Measurements from ENCODE around the gene CGB1.
A peak's percentile ranks its signal among the peaks of the same experiment; 100 is the strongest.
"Not testable (repeated sequence)": the region's sequence is repeated elsewhere in the genome, so short reads cannot be mapped to it uniquely, and the experiment has no call there.

Gene CGB1

GRCh38 chr19:49036815-49037214 lies at the start of gene CGB1:
Gene CGB1 (minus strand): TSS chr19:49036895. CDS start chr19:49036711, 184 bp downstream.
- not testable (repeated sequence) for DNase-seq

- no peak for DNase-seq
These were observed 49.6 kb upstream of the CGB1 start for GRCh38 chr19:49086296-49086695.

- DNase-seq, result no peak
These were observed 49.2 kb upstream of the CGB1 start for GRCh38 chr19:49085868-49086232.

GRCh38 chr19:49085020-49085867 lies 48.5 kb upstream of the CGB1 start, which contains the start of gene SNRNP70:
Gene SNRNP70 (plus strand): TSS chr19:49085451. CDS start chr19:49086415, 964 bp downstream.
- peak; percentile 98 for DNase-seq

GRCh38 chr19:49084206-49085019 lies 47.7 kb upstream of the CGB1 start:
- DNase-seq, result no peak

GRCh38 chr19:49081273-49081672 lies 44.6 kb upstream of the CGB1 start:
- DNase-seq, result no peak

- no peak for DNase-seq
These were observed 43.7 kb upstream of the CGB1 start for GRCh38 chr19:49080392-49080791.

- DNase-seq, result not testable (repeated sequence)
These were observed 38.2 kb upstream of the CGB1 start for GRCh38 chr19:49074869-49075268.

GRCh38 chr19:49073514-49074378 lies 37.1 kb upstream of the CGB1 start:
- no peak for DNase-seq

- no peak for DNase-seq
These were observed 35.3 kb upstream of the CGB1 start for GRCh38 chr19:49071860-49072547.

- DNase-seq, result no peak
These were observed 33.7 kb upstream of the CGB1 start for GRCh38 chr19:49070416-49070815.

- DNase-seq, result no peak
These were observed 32.3 kb upstream of the CGB1 start for GRCh38 chr19:49069026-49069425.

GRCh38 chr19:49067554-49067953 lies 30.9 kb upstream of the CGB1 start:
- DNase-seq, result no peak

GRCh38 chr19:49065905-49066512 lies 29.3 kb upstream of the CGB1 start:
- no peak for DNase-seq

GRCh38 chr19:49064768-49065611 lies 28.3 kb upstream of the CGB1 start, which contains the start of gene NTF4:
Gene NTF4 (minus strand): TSS chr19:49064818. CDS start chr19:49061997, 2,821 bp downstream.
- no peak for DNase-seq

- no peak for DNase-seq
These were observed 27.4 kb upstream of the CGB1 start for GRCh38 chr19:49064029-49064629.

GRCh38 chr19:49061445-49061844 lies 24.8 kb upstream of the CGB1 start:
- no peak for DNase-seq

- DNase-seq, result no peak
These were observed 24.3 kb upstream of the CGB1 start for GRCh38 chr19:49061000-49061399.

GRCh38 chr19:49059053-49059452 lies 22.4 kb upstream of the CGB1 start:
- DNase-seq, result no peak

GRCh38 chr19:49058562-49058961 lies 21.9 kb upstream of the CGB1 start:
- no peak for DNase-seq

Data from NCI-H187 treated with DMSO at 0.1 percent for 48 hours (cell line).